KMS-11 (cell line): ENCODE results near the gene C22orf31.

Experiments used
- H2AFZ ChIP-seq: fragments of 200-600 bp; sonication (generic); 2 replicates; pipeline ENCODE4 v1.6.1; 2016; ENCODE audit warnings: antibody characterized with exemption, mixed run types, low read depth
- H3K27ac ChIP-seq: fragments of 200-600 bp; sonication (generic); 2 replicates; pipeline ENCODE4 v1.6.1; 2016; ENCODE audit warnings: mild to moderate bottlenecking, mixed run types
- H3K27me3 ChIP-seq: fragments of 200-600 bp; sonication (generic); 2 replicates; pipeline ENCODE4 v1.6.1; 2017; ENCODE audit warnings: mild to moderate bottlenecking, low read depth, mixed run types, moderate library complexity; ENCODE audit not compliant: insufficient read depth
- H3K36me3 ChIP-seq: fragments of 200-600 bp; sonication (generic); 2 replicates; pipeline ENCODE4 v1.6.1; 2017; ENCODE audit warnings: mild to moderate bottlenecking, mixed run types; ENCODE audit not compliant: insufficient read depth
- H3K4me1 ChIP-seq: fragments of 200-600 bp; sonication (generic); 2 replicates; pipeline ENCODE4 v1.6.1; 2016; ENCODE audit warnings: mild to moderate bottlenecking, low read depth, mixed run types; ENCODE audit not compliant: poor library complexity, severe bottlenecking
- H3K4me2 ChIP-seq: fragments of 200-600 bp; sonication (generic); 2 replicates; pipeline ENCODE4 v1.7.0; 2016; ENCODE audit warnings: mild to moderate bottlenecking, mixed run types
- H3K4me3 ChIP-seq: fragments of 200-600 bp; sonication (generic); IDR thresholded peaks from 2 replicates; pipeline ENCODE4 v1.6.1; 2017; ENCODE audit warnings: low read depth, low read length, mixed read lengths; ENCODE audit not compliant: insufficient read depth
- H3K79me2 ChIP-seq: fragments of 200-600 bp; sonication (generic); 2 replicates; pipeline ENCODE4 v1.6.1; 2016; ENCODE audit warnings: low read depth, mixed run types; ENCODE audit not compliant: insufficient read depth
- H3K9ac ChIP-seq: fragments of 200-600 bp; sonication (generic); 2 replicates; pipeline ENCODE4 v1.6.1; 2016; ENCODE audit warnings: mild to moderate bottlenecking, mixed run types
- H4K20me1 ChIP-seq: fragments of 200-600 bp; sonication (generic); 2 replicates; pipeline ENCODE4 v1.6.1; 2016; ENCODE audit warnings: mild to moderate bottlenecking, mixed run types; ENCODE audit not compliant: insufficient read depth
- TF ChIP-seq, protein P1 (sequence below): fragments of 200-600 bp; sonication (generic); conservative IDR thresholded peaks from 2 replicates; pipeline ENCODE4 v1.6.1; 2017; ENCODE audit warnings: low read depth, mild to moderate bottlenecking, antibody characterized with exemption, low read length, moderate library complexity, mixed read lengths

The C22orf31 gene

DNA sequence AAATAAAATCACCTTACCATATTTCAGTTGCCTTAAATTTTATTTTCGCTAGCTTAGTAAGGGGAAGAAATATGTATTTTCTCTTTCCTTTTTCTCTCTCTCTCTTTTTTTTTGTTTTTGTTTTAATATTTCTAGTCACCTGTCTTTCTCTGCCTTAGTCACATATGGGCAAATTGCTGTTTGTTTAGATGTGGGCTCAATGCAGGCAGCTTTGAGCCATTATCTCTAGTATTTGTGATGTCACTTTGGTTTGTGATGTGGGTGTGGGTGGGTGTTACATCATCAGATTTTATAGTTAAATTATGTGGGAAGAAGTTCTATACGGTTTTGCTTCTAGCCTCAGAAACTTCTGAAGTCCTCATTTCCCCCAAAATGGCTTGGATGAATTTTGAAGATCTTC lies at the start of gene C22orf31:
Gene C22orf31, minus strand, starts transcription at position 59 of the 400 bp plus-strand sequence. Its CDS starts 39 bp downstream, at position 20.
- no peaks in the 10 kb centered on the region for H3K4me1 ChIP-seq
- no peak within 1 kb of the TSS for H3K4me3 ChIP-seq
- H3K79me2 ChIP-seq = no peaks in the 10 kb centered on the region
- H3K4me2 ChIP-seq = no peak within 1 kb of the TSS
- H2AFZ ChIP-seq = no peak within 1 kb of the TSS
- H3K27ac ChIP-seq = no peak within 1 kb of the TSS
- H3K9ac ChIP-seq = no peak within 1 kb of the TSS
- H3K27me3 ChIP-seq = no peaks in the 10 kb centered on the region
- TF ChIP-seq, protein P1, sequence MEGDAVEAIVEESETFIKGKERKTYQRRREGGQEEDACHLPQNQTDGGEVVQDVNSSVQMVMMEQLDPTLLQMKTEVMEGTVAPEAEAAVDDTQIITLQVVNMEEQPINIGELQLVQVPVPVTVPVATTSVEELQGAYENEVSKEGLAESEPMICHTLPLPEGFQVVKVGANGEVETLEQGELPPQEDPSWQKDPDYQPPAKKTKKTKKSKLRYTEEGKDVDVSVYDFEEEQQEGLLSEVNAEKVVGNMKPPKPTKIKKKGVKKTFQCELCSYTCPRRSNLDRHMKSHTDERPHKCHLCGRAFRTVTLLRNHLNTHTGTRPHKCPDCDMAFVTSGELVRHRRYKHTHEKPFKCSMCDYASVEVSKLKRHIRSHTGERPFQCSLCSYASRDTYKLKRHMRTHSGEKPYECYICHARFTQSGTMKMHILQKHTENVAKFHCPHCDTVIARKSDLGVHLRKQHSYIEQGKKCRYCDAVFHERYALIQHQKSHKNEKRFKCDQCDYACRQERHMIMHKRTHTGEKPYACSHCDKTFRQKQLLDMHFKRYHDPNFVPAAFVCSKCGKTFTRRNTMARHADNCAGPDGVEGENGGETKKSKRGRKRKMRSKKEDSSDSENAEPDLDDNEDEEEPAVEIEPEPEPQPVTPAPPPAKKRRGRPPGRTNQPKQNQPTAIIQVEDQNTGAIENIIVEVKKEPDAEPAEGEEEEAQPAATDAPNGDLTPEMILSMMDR = no peak
- H3K36me3 ChIP-seq = no peaks in the 10 kb centered on the region
- no peaks in the 10 kb centered on the region for H4K20me1 ChIP-seq

DNA sequence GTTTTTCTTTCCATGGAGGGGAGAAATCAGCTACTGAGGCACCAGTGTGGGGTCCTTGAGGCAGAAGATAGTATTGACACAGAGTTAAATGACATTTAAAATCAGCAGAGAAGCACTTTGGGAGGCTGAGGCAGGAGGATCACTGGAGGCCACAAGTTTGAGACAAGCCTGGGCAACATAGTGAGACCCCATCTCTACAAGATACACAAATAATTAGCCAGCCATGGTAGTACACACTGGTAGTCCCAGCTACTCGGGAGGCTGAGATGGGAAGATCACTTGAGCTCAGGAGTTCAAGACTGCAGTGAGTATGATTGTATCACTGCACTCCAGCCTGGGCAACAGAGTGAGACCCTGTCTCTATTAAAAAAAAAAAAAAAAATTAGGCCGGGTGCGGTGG lies 49.3 kb upstream of the C22orf31 start:
- Histone ChIP-seq H4K20me1 (no peaks in the 10 kb centered on the region), H3K4me1 (peaks cover 7% of the 10 kb centered on the region), H3K79me2 (no peaks in the 10 kb centered on the region), H3K9ac (no peak overlapping the region), H3K27me3 (no peaks in the 10 kb centered on the region), H2AFZ (no peak overlapping the region), H3K36me3 (no peaks in the 10 kb centered on the region), H3K4me2 (no peak overlapping the region), H3K27ac (no peak overlapping the region), H3K4me3 (no peak overlapping the region)
- TF ChIP-seq, protein P1 = no peak

DNA sequence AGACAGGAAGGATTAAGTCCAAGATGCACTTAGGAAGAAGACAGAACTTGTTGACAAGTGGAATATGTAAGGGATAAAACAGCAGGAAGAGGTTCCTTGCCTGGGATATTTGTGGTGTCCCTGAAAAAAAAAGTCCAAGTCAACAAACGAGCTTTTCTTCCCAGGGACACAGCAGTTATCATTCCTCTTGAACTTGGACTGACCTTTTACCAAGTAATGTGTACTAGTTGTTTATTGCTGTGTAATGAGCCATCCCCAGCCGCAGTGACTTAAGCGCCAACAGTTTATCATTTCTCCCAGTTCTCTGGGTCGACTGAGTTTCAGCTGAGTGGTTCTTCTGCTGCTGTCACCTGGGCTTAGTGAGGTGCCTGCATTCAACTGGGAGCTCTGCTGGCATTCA lies 48.2 kb upstream of the C22orf31 start:
- Histone ChIP-seq H3K9ac (no peak overlapping the region), H4K20me1 (no peaks in the 10 kb centered on the region), H3K36me3 (no peaks in the 10 kb centered on the region), H3K4me2 (no peak overlapping the region), H3K79me2 (no peaks in the 10 kb centered on the region), H2AFZ (no peak overlapping the region), H3K27me3 (no peaks in the 10 kb centered on the region), H3K27ac (no peak overlapping the region), H3K4me3 (no peak overlapping the region), H3K4me1 (peaks cover 12% of the 10 kb centered on the region)
- TF ChIP-seq, protein P1 = no peak

DNA sequence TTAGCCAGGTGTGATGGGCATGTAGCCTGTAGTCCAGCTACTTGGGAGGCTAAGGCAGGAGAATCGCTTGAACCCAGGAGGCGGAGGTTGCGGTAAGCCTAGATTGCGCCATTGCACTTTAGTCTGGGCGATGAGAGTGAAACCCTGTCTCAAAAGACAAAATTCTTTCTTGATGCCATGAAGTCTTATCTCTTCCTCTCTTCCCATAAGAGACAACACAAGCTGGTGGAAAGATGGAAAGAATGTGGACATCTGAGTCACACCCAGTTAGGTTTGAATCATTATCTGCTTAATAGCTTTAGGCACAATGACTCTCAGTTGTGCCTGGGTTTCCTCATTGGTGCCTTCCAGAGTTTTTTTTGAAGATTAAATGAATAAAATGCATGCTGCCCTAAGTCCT lies 46.5 kb upstream of the C22orf31 start:
- H3K4me2 ChIP-seq = no peak overlapping the region
- no peak overlapping the region for H3K27ac ChIP-seq

More for the DNA sequence above, 46.5 kb upstream of the C22orf31 start:
- Histone ChIP-seq H3K79me2 (no peaks in the 10 kb centered on the region), H3K4me3 (no peak overlapping the region), H3K36me3 (no peaks in the 10 kb centered on the region), H3K4me1 (peaks cover 12% of the 10 kb centered on the region), H3K9ac (no peak overlapping the region), H2AFZ (no peak overlapping the region), H3K27me3 (no peaks in the 10 kb centered on the region), H4K20me1 (no peaks in the 10 kb centered on the region)
- TF ChIP-seq, protein P1 = no peak
